ENCODE data around the gene TEX264.

TEX264 gene

GRCh38 chr3:51670823-51671733, at the start of gene TEX264:
TSS of gene TEX264 (plus strand) at chr3:51671252. CDS start at chr3:51674305, 3,053 bp downstream.
- Mint-ChIP-seq H3K27me3 (ENCODE audit: low read depth) (peaks cover 3% of the 10 kb centered on the region), H3K9me3 (no peaks in the 10 kb centered on the region), H3K36me3 (ENCODE audit: low read depth) (peaks cover 8% of the 10 kb centered on the region)

GRCh38 chr3:51622413-51622812, 48.6 kb upstream of the TEX264 start:
- no peak overlapping the region for H3K27ac Mint-ChIP-seq
- no peak overlapping the region for H3K4me3 Mint-ChIP-seq
- no peaks in the 10 kb centered on the region for H3K9me3 Mint-ChIP-seq
- no peak for TF ChIP-seq CTCF (IDR thresholded peaks at IDR 0.05; ENCODE audit: unreplicated experiment in 3 of 3)
- no peaks in the 10 kb centered on the region for H3K27me3 Mint-ChIP-seq (ENCODE audit: low read depth)
- H3K4me1 Mint-ChIP-seq = peaks cover 27% of the 10 kb centered on the region
- peaks cover 3% of the 10 kb centered on the region for H3K36me3 Mint-ChIP-seq (ENCODE audit: low read depth)

More at GRCh38 chr3:51670823-51671733, at the start of gene TEX264:
- no peak for TF ChIP-seq CTCF (IDR thresholded peaks at IDR 0.05; ENCODE audit: unreplicated experiment in 3 of 3)
- peak within 1 kb of the TSS; percentile 75 to 92 (median 81) for H3K27ac Mint-ChIP-seq
- peak within 1 kb of the TSS; percentile 86 to 89 (median 88) for H3K4me3 Mint-ChIP-seq
- peaks cover 19% of the 10 kb centered on the region for H3K4me1 Mint-ChIP-seq

GRCh38 chr3:51622868-51623267, 48.2 kb upstream of the TEX264 start:
- Mint-ChIP-seq H3K36me3 (ENCODE audit: low read depth) (peaks cover 7% of the 10 kb centered on the region), H3K27ac (no peak overlapping the region), H3K4me1 (peaks cover 27% of the 10 kb centered on the region), H3K4me3 (no peak overlapping the region), H3K27me3 (ENCODE audit: low read depth) (no peaks in the 10 kb centered on the region), H3K9me3 (no peaks in the 10 kb centered on the region)
- TF ChIP-seq CTCF (IDR thresholded peaks at IDR 0.05; ENCODE audit: unreplicated experiment in 3 of 3) = no peak

GRCh38 chr3:51630513-51630912, 40.5 kb upstream of the TEX264 start:
- no peak overlapping the region for H3K27ac Mint-ChIP-seq
- no peaks in the 10 kb centered on the region for H3K9me3 Mint-ChIP-seq
- no peaks in the 10 kb centered on the region for H3K4me1 Mint-ChIP-seq
- H3K4me3 Mint-ChIP-seq = no peak overlapping the region
- H3K36me3 Mint-ChIP-seq (ENCODE audit: low read depth) = peaks cover 56% of the 10 kb centered on the region
- TF ChIP-seq CTCF (IDR thresholded peaks at IDR 0.05; ENCODE audit: unreplicated experiment in 3 of 3) = no peak
- H3K27me3 Mint-ChIP-seq (ENCODE audit: low read depth) = no peaks in the 10 kb centered on the region

- no peaks in the 10 kb centered on the region for H3K9me3 Mint-ChIP-seq
- H3K27me3 Mint-ChIP-seq (ENCODE audit: low read depth) = no peaks in the 10 kb centered on the region
- peaks cover 66% of the 10 kb centered on the region for H3K36me3 Mint-ChIP-seq (ENCODE audit: low read depth)
- no peak for TF ChIP-seq CTCF (IDR thresholded peaks at IDR 0.05; ENCODE audit: unreplicated experiment in 3 of 3)
- H3K27ac Mint-ChIP-seq = no peak overlapping the region
- H3K4me1 Mint-ChIP-seq = no peaks in the 10 kb centered on the region
- H3K4me3 Mint-ChIP-seq = no peak overlapping the region
Measured at GRCh38 chr3:51637144-51637940, 33.7 kb upstream of the TEX264 start.
